Stimulated activated CD4-positive, alpha-beta T cell treated with anti-CD3 and anti-CD28 coated beads, Interleukin-1b, Interleukin-23, amount 100 ng/mL, for 24 hours (primary cell): ENCODE results near the gene BIN2.
A peak's percentile ranks its signal among the peaks of the same experiment; 100 is the strongest.

ENCODE experiments used
- DNase-seq, 4 experiments: peaks; one replicate each; pipeline ENCODE4 v3.0.0-alpha.2; 2020; ENCODE audit warnings: low read depth in 4 of 4, low spot score in 1 of 4

BIN2 gene

GRCh38 chr12:51323966-51324895, at the start of gene BIN2:
Gene BIN2 (minus strand): TSS chr12:51324174. CDS start chr12:51324102, 72 bp downstream.
- peak in 3 of 4 experiments; percentile 33 to 65 (median 53) for DNase-seq

- no peak for DNase-seq
These were observed 49.2 kb upstream of the BIN2 start for GRCh38 chr12:51373187-51373586.

GRCh38 chr12:51372021-51372420, 48.0 kb upstream of the BIN2 start:
- no peak for DNase-seq

GRCh38 chr12:51371295-51371953, 47.5 kb upstream of the BIN2 start:
- DNase-seq = no peak

GRCh38 chr12:51370667-51371066, 46.7 kb upstream of the BIN2 start:
- no peak for DNase-seq

- DNase-seq = no peak
These were observed 45.6 kb upstream of the BIN2 start for GRCh38 chr12:51369581-51369980.

GRCh38 chr12:51368640-51369517, 44.9 kb upstream of the BIN2 start:
- peak; percentile 44 to 82 (median 62) for DNase-seq

- DNase-seq = no peak
These were observed 41.3 kb upstream of the BIN2 start for GRCh38 chr12:51365276-51365675.

GRCh38 chr12:51364001-51364400, 40.0 kb upstream of the BIN2 start:
- no peak for DNase-seq

- no peak for DNase-seq
These were observed 38.9 kb upstream of the BIN2 start for GRCh38 chr12:51362747-51363342.

- no peak for DNase-seq
These were observed 38.3 kb upstream of the BIN2 start for GRCh38 chr12:51362307-51362706.

- DNase-seq = no peak
These were observed 37.4 kb upstream of the BIN2 start for GRCh38 chr12:51361161-51362016.

GRCh38 chr12:51360315-51360714, 36.3 kb upstream of the BIN2 start:
- DNase-seq = no peak

GRCh38 chr12:51359851-51360250, 35.9 kb upstream of the BIN2 start:
- no peak for DNase-seq

GRCh38 chr12:51358496-51358895, 34.5 kb upstream of the BIN2 start:
- no peak for DNase-seq

- peak in 1 of 4 experiments; percentile 10 for DNase-seq
These were observed 33.5 kb upstream of the BIN2 start for GRCh38 chr12:51357374-51358047.

- peak in 1 of 4 experiments; percentile 26 for DNase-seq
These were observed 28.0 kb upstream of the BIN2 start for GRCh38 chr12:51351913-51352532.

- no peak for DNase-seq
These were observed 25.1 kb upstream of the BIN2 start for GRCh38 chr12:51349026-51349425.

- no peak for DNase-seq
These were observed 24.1 kb upstream of the BIN2 start for GRCh38 chr12:51348116-51348515.
